GM12878 (cell line): ENCODE data around the gene RSPH1. TPM values are rescaled to one million over a fixed set of nuclear protein-coding genes. Genes with fewer than 3 reads are reported as not detected.

Experiments
- BACH1 ChIP-seq: fragments of 450-650 bp; IDR thresholded peaks from 2 replicates; pipeline ENCODE4 v1.6.1; 2017; ENCODE audit warnings: mild to moderate bottlenecking, borderline replicate concordance
- BMI1 ChIP-seq: fragments of 450-650 bp; IDR thresholded peaks from 2 replicates; pipeline ENCODE4 v1.6.1; 2016; ENCODE audit warnings: mild to moderate bottlenecking, moderate library complexity, borderline replicate concordance
- CREM ChIP-seq: IDR thresholded peaks from 2 replicates; pipeline ENCODE4 v1.6.1; 2014; ENCODE audit warnings: antibody characterized with exemption, low read depth
- CUX1 ChIP-seq: IDR thresholded peaks from 2 replicates; pipeline ENCODE4 v1.6.1; 2012; ENCODE audit warnings: improper control_type of control experiment, low read depth, low read length; ENCODE audit not compliant: insufficient replicate concordance
- EED ChIP-seq: sonication (generic); IDR thresholded peaks from 2 replicates; pipeline ENCODE4 v1.6.1; 2016; ENCODE audit warnings: antibody characterized with exemption, low read depth
- EZH2 ChIP-seq: IDR thresholded peaks from 2 replicates; pipeline ENCODE4 v1.6.1; 2012; ENCODE audit warnings: low read depth, mild to moderate bottlenecking, control low read depth, inconsistent platforms, low read length, borderline replicate concordance; ENCODE audit not compliant: control insufficient read depth
- FOS ChIP-seq: IDR thresholded peaks from 3 replicates; pipeline ENCODE4 v1.6.1; 2011; ENCODE audit warnings: borderline replicate concordance; ENCODE audit not compliant: insufficient read length; ENCODE audit errors: extremely low read depth
- GABPA ChIP-seq: IDR thresholded peaks from 2 replicates; pipeline ENCODE4 v1.6.1; 2014; ENCODE audit warnings: antibody characterized with exemption, low read depth, mild to moderate bottlenecking, inconsistent platforms
- GATAD2B ChIP-seq: fragments of 450-650 bp; conservative IDR thresholded peaks from 2 replicates; pipeline ENCODE4 v1.6.1; 2017; ENCODE audit warnings: low read depth, mild to moderate bottlenecking, moderate library complexity
- HSF1 ChIP-seq: fragments of 150-350 bp; IDR thresholded peaks from 2 replicates; pipeline ENCODE4 v1.6.1; 2014; ENCODE audit warnings: mild to moderate bottlenecking, low read depth, low read length
- IRF3 ChIP-seq: fragments of 450-650 bp; IDR thresholded peaks from 2 replicates; pipeline ENCODE4 v1.6.1; 2014; ENCODE audit warnings: mild to moderate bottlenecking
- NFYB ChIP-seq: IDR thresholded peaks from 2 replicates; pipeline ENCODE4 v1.6.1; 2011; ENCODE audit warnings: low read depth, mild to moderate bottlenecking, low read length, improper control_type of control experiment, moderate library complexity; ENCODE audit not compliant: insufficient read depth
- SIN3A ChIP-seq: IDR thresholded peaks from 2 replicates; pipeline ENCODE4 v1.6.1; 2012; ENCODE audit warnings: low read depth, low read length, improper control_type of control experiment
- STAT1 ChIP-seq: fragments of 450-650 bp; conservative IDR thresholded peaks from 2 replicates; pipeline ENCODE4 v1.6.1; 2014; ENCODE audit warnings: antibody characterized with exemption, mild to moderate bottlenecking
- TARDBP ChIP-seq: IDR thresholded peaks from 2 replicates; pipeline ENCODE4 v1.6.1; 2016; ENCODE audit warnings: borderline replicate concordance
- TCF12 ChIP-seq: IDR thresholded peaks from 2 replicates; pipeline ENCODE4 v1.6.1; 2011; ENCODE audit warnings: low read depth, mild to moderate bottlenecking, low read length
- ZBTB4 ChIP-seq: fragments of 450-650 bp; formaldehyde crosslinking; IDR thresholded peaks from 2 replicates; pipeline ENCODE4 v1.4.0; 2022; ENCODE audit warnings: mild to moderate bottlenecking, moderate library complexity
- ZNF384 ChIP-seq: IDR thresholded peaks from 2 replicates; pipeline ENCODE4 v1.6.1; 2012; ENCODE audit warnings: low read depth, mild to moderate bottlenecking, low read length, improper control_type of control experiment, borderline replicate concordance
- ZNF622 ChIP-seq: fragments of 450-650 bp; IDR thresholded peaks from 2 replicates; pipeline ENCODE4 v1.6.1; 2017; ENCODE audit warnings: mild to moderate bottlenecking, inconsistent platforms
- polyA plus RNA-seq, 11 experiments: library from polyadenylated mRNA; depleted of rRNA in 4 of 11; unstranded in 6 of 11; stranded (reverse) in 5 of 11; fragments of >200 nt; fragmentation: Nextera tagmentation in 4 of 11; fragmentation: Illumina TruSeq in 1 of 11; extraction: Ambion mirVana in 4 of 11; extraction: Trizol in 1 of 11; gene quantifications; 1 replicate in 1 of 11; 2 replicates in 10 of 11; pipeline versions ENCODE4 v1.2.1 to v1.2.3, GENCODE V29; 2011 to 2016; ENCODE audit warnings: inconsistent platforms in 2 of 11, missing spikeins in 2 of 11, low read depth in 1 of 11
- total RNA-seq, 4 experiments: library from RNA; depleted of rRNA in 3 of 4; stranded (reverse); fragments of >200 nt in 3 of 4; fragmentation: Illumina TruSeq in 1 of 4; extraction: Trizol in 1 of 4; gene quantifications; 2 replicates each; pipeline versions ENCODE4 v1.2.1 to v1.2.3, GENCODE V29; 2013 to 2021

RSPH1 gene
- total and polyA plus RNA-seq, 10 of the 15 experiments (the other 5 are each of a cell fraction or from before 2014, with no cell fraction given): 0.11 to 1.4 (median 0.38) TPM

GRCh38 chr21:42496120-42496838, at the start of gene RSPH1 (continued):
- no peak for TF ChIP-seq ZBTB4 (CRISPR knock-in tag)
- TF ChIP-seq EED: no peak
- no peak for TF ChIP-seq ZNF384
- peak; percentile 50; the same call in 1 of the 2 replicates for TF ChIP-seq IRF3
- TF ChIP-seq CREM: peak; percentile 81
- 0 out of 2 replicates have a peak, but pooled peaks have one; percentile 16 for TF ChIP-seq BACH1
- no peak for TF ChIP-seq ZNF622
- no peak for TF ChIP-seq EZH2
- no peak for TF ChIP-seq GABPA
- TF ChIP-seq TCF12: no peak
- no peak for TF ChIP-seq TARDBP
- TF ChIP-seq HSF1: no peak
- peak; percentile 8 for TF ChIP-seq FOS
- TF ChIP-seq SIN3A: peak; percentile 96
- TF ChIP-seq CUX1: no peak
- peak; percentile 99 for TF ChIP-seq BMI1
- no peak for TF ChIP-seq STAT1
- TF ChIP-seq NFYB: peak; percentile 72; the same call in 1 of the 2 replicates
- TF ChIP-seq GATAD2B: peak; percentile 63
